ENCODE data around the gene SLC3A2.
"Not testable (repeated sequence)": the region's sequence is repeated elsewhere in the genome, so short reads cannot be mapped to it uniquely, and the experiment has no call there.

SLC3A2 gene

GRCh38 chr11:62853279-62853965, 27.3 kb upstream of the SLC3A2 start:
- no peak for DNase-seq

GRCh38 chr11:62854013-62854824, 26.5 kb upstream of the SLC3A2 start:
- DNase-seq: no peak

GRCh38 chr11:62854825-62855570, 25.7 kb upstream of the SLC3A2 start:
- no peak for DNase-seq

GRCh38 chr11:62855571-62856332, 24.9 kb upstream of the SLC3A2 start:
- peak; percentile 99 for DNase-seq

GRCh38 chr11:62856333-62856895, 24.3 kb upstream of the SLC3A2 start:
- DNase-seq: no peak

GRCh38 chr11:62857541-62857982, 23.1 kb upstream of the SLC3A2 start:
- peak; percentile 80 for DNase-seq

GRCh38 chr11:62858201-62858600, 22.5 kb upstream of the SLC3A2 start:
- no peak for DNase-seq

- not testable (repeated sequence) for DNase-seq
Observed at GRCh38 chr11:62859281-62859703, 21.4 kb upstream of the SLC3A2 start.

GRCh38 chr11:62860835-62861563, 19.7 kb upstream of the SLC3A2 start:
- DNase-seq: no peak

GRCh38 chr11:62861564-62862192, 19.0 kb upstream of the SLC3A2 start:
- not testable (repeated sequence) for DNase-seq

- DNase-seq: no peak
Observed at GRCh38 chr11:62863687-62864335, 16.9 kb upstream of the SLC3A2 start.

GRCh38 chr11:62865635-62866034, 15.1 kb upstream of the SLC3A2 start:
- DNase-seq: no peak

GRCh38 chr11:62874851-62875250, 5.8 kb upstream of the SLC3A2 start:
- DNase-seq: no peak

GRCh38 chr11:62875698-62876478, 4.8 kb upstream of the SLC3A2 start:
- peak; percentile 77 for DNase-seq

GRCh38 chr11:62876712-62877111, 4.0 kb upstream of the SLC3A2 start:
- DNase-seq: no peak

- DNase-seq: no peak
Observed at GRCh38 chr11:62879235-62879978, 1.3 kb upstream of the SLC3A2 start.

- no peak for DNase-seq
Observed at GRCh38 chr11:62880231-62880802, 379 bp upstream of the SLC3A2 start.

GRCh38 chr11:62881579-62882430, 1.1 kb downstream of the SLC3A2 start:
- peak; percentile 99 for DNase-seq
